Activated CD8-positive, alpha-beta T cell treated with anti-CD3 and anti-CD28 coated beads, Interleukin-2, amount 10 ng/mL, durations not matched to agents 7 days and 5 days (primary cell): ENCODE results near the gene FAM9B. TPM values are rescaled to one million over a fixed set of nuclear protein-coding genes. Genes with fewer than 3 reads are reported as not detected.

Experiments used
- total RNA-seq, 2 experiments: library from RNA; stranded (reverse); gene quantifications; one replicate each; pipeline ENCODE4 v1.2.3, GENCODE V29; 2021

FAM9B gene
- total RNA-seq, 2 experiments from 2014 or later = not detected

Other genes with a start within 250 kb of the FAM9B start
- not detected for gene FAM9A, start 232.7 kb downstream of the FAM9B start, total RNA-seq